GM18502 (cell line): Measurements from ENCODE around the gene CMTM3.
"Not testable (repeated sequence)": the region's sequence is repeated elsewhere in the genome, so short reads cannot be mapped to it uniquely, and the experiment has no call there.

Experiments used
- ATAC-seq: cut with Tn5 transposase; IDR thresholded peaks from one replicate; pipeline ENCODE4 v1.9.1; 2021; ENCODE audit warnings: mild to moderate bottlenecking; ENCODE audit not compliant: unreplicated experiment, poor library complexity

Gene CMTM3

DNA sequence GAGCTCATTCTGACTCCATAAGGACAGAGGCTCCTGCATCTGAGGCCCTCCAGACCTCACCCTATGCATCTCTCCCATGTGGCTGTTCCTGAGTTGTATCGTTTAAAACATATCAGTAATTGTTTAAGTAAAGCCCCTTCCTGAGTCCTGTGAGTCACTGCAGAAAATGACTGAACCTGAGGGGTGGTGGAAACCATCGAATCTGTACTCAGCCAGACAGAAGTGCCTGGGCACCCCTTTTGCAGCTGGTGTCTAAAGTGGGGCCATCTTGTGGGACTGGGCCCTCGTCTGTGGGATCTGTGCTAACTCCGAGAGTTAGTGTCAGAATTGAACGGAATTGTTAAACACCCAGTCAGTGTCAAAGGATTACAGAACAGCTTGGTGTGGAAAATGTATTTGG, 25.4 kb downstream of the CMTM3 start:
- ATAC-seq, result no peak

DNA sequence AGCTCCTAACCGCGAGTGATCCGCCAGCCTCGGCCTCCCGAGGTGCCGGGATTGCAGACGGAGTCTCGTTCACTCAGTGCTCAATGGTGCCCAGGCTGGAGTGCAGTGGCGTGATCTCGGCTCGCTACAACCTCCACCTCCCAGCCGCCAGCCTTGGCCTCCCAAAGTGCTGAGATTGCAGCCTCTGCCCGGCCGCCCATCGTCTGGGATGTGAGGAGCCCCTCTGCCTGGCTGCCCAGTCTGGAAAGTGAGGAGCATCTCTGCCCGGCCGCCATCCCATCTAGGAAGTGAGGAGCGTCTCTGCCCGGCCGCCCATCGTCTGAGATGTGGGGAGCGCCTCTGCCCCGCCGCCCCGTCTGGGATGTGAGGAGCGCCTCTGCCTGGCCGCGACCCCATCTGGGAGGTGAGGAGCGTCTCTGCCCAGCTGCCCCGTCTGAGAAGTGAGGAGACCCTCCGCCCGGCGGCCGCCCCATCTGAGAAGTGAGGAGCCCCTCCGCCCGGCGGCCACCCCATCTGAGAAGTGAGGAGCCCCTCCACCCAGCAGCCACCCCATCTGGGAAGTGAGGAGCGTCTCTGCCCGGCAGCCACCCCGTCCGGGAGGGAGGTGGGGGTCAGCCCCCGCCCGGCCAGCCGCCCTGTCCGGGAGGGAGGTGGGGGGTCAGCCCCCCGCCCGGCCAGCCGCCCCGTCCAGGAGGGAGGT, 26.2 kb downstream of the CMTM3 start:
- not testable (repeated sequence) for ATAC-seq

DNA sequence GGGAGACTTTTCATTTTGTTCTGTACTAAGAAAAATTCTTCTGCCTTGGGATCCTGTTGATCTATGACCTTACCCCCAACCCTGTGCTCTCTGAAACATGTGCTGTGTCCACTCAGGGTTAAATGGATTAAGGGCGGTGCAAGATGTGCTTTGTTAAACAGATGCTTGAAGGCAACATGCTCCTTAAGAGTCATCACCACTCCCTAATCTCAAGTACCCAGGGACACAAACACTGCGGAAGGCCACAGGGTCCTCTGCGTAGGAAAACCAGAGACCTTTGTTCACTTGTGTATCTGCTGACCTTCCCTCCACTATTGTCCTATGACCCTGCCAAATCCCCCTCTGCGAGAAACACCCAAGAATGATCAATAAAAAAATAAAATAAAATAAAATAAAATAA, 27.1 kb downstream of the CMTM3 start:
- not testable (repeated sequence) for ATAC-seq

DNA sequence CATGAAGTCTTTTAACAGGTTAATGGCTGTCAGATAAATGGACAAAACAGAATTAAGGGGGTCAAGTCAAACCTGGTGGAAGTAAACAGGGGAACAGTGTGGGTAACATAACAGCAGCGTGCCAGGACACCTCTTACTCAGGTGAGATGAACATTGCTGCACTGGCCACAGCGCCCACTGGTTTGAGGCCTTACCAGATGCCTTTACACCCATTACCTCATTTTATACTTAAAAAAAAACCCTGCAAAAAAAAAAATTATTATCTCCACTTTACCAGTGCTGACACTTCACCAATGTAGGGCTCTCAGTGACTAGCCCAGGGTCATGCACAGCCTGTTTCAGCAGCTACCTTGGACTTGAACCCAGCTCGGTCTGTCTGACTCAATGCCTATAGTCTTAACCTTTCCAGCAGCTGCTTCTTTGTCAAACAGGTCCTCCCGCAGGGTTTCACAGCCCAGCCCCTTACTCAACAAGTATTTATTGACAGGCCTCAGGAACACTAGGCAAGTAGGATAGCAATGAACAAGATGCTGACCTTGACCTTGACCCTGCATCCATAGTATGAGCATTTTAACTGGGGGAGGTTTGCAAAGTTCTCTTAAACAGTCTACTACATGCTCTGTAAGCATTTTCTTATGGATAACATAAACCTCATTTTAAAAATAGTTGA, 30.2 kb downstream of the CMTM3 start:
- no peak for ATAC-seq

DNA sequence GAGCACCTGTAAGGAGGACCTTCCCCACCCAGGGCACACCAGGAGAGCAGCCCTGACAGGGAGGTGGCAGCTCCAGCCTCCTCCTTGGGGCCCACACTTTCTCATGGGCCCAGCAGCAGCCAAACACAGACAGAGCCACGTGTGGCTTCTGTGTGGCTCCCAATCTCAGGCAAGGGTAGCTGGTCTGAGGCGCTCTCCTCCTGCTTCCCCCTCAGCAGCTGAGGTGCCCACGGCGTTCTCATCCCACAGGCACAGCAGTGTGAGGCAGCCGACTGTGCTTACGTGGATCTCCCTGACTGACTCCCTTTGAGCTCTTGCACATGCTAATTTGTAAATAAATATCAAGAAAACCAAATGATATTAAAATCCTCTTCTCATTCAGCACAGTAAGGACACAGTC, 30.9 kb downstream of the CMTM3 start:
- ATAC-seq, result no peak

DNA sequence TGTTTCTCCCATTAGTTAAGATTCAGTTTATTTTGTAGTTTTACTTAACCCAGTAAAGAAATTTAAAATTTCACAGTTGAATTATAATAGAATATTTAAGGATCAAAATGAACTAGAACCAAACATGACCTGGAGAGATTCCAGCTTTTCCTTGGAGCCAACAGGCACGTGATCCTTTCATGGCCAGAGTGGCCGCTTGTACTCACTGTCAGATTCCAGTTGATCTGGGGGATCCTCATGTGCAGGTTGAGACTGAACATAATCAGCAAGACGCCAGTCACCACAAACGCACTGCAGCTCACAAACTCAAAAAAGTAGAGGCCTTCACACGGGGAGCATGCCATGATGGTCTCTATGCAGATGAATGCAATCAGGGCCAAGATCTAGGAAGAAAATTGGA, 31.7 kb downstream of the CMTM3 start:
- no peak for ATAC-seq

DNA sequence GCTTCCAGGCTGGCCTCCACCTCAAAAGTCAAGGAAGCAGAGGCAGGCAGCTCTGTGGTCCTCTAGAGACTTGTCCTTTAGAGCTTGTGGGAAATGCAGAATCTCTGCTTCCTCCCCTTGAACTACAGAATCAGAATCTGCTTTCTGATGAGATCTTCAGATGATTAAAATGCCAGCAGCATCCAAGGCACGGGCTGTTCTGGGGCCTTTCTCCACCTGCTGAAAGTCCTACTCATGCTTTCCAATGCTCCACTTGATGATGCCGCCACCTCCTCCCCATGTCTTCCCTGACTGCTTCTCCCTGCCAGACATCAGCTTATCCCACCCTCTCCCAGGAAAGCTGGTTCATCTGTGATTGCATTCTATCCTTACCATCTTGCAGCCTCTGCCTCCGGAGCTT, 33.3 kb downstream of the CMTM3 start:
- no peak for ATAC-seq

DNA sequence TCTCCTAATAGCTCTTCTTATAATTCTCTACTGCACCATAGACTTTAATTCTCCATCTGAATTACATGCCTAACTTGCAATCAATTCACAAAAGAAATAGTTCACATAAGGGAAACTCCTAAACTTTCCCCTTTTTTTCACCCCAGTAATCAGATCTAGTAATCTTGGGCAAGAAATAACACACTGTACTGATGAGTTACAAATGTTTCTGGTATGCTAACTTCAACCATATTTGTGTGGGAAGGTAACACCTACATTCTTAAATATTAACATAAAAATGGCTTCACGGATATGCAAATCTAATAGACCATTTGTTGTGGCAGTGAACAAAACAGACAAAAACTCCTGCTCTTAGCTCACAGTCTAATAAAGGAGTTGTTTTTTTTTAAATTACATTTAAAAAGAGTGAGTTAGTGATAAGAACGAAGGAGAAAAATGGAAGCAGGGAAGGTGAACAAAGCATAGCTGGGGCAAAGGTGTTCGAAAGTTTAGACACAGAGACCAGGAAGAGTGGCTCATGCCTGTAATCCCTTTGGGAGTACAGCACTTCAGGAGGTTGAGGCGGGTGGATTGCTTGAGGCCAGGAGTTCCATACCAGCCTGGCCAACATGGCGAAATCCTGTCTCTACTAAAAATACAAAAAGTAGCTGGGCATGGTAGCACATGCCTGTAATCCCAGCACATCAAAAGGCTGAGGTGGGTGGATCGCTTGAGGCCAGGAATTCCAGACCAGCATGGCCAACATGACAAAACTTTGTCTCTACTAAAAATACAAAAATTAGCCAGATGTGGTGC, 34.8 kb downstream of the CMTM3 start:
- ATAC-seq, result no peak

DNA sequence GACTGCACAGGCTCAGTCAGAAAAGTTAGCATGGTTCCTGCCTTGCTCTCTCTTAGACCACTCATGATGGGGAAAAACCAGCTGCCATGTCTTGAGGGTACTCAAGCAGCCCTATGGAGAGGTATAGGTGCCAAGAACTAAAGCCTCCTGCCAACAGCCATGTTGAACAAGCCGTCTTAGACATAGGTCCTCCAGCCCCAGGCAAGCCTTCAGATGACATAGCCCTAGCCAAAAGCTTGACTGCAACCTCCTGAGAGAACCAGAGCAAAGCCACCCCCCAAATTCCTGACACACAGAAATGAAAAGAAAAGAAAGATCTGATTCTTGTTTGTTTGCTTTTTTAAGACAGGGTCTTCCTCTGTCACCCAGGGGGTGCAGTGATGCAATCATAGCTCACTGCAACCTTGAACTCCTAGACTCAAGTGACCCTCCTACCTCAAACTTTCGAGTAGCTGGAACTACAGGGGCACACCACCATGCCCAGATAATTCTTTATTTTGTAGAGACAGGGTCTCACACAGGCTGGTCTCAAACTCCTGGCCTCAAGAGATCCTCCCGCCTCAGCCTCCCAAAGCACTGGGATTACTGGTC, 36.3 kb downstream of the CMTM3 start:
- ATAC-seq, result no peak

DNA sequence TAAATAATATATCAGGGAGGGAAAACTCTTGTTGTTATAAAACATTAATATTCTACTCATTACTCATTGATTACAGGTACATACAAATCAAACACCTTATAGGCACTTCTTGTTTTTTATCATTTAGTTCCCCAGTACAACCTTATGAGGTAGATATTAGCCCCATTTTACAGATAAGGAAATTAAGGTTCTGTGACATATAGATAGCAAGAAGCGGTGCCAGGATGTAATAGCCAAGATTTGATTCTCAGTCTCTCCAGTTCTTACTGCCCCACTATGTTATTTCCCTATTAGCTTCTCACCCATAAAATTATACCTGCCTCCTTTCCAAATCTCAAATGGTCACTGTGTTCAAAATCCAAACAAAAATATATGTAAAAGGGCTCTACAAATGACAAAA, 36.9 kb downstream of the CMTM3 start:
- ATAC-seq, result no peak

DNA sequence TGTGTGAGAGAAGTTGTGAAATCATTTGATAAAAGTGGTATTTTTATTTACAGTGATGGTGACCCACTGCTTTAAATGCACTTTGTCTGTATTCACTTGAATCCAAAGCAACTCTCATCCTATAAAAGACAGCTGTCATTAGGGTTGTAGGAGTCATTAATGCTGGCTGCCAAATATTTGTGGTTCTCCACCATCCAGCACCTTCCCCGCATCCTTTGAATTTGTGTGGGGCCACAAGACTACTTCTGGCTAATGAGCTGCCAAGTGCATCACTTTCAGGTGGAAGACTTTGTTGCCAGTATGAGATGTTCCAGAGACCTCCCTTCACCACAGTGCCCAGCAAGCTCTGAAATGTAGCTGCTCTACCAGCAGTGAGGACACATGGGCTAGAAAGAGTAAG, 43.4 kb downstream of the CMTM3 start:
- no peak for ATAC-seq

DNA sequence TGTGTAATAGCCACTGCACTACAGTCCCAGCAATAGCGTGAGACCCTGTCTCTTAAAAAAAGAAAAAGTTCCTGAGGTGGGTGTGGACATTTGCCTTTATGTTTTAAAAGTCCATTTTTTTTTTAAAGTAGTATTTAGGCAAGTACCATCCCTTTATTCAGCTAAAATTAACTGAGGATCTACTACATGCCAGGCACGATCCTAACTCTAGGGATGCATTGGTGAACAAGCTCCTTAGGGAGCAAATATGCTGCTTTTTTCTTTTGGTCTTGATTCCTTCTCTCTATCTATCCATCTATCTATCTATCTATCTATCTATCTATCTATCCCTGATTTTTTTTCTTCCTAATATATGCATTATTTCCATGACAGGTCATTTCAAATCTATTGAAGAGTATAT, 44.7 kb downstream of the CMTM3 start:
- no peak for ATAC-seq

DNA sequence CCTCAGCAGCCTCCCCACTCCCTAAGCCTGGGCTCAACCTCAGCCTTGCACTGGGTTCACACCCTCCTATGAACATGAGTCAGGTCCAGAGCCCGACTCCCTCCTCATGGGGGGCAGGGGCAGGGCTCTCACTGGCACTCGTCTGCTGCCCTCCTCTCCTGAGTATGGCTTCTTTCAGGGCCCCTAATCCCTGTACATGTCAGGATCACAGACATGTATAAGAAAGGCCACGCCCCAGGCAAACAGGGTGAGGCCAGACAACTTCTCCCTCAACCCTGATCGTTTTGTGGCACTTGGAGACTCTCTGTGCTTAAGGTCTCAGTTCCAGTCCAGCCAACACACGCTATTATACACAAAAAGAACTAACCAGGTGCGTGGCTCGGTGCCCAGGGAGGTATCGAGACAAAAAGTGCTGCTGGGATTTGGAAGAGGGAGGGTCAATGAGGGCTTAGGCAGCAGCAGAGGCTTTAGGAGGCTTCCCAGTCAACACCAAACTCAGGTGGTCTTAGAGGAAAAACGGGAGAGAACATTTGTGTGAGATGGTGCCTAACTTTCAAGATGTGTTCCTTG, 45.2 kb downstream of the CMTM3 start:
- ATAC-seq, result no peak

DNA sequence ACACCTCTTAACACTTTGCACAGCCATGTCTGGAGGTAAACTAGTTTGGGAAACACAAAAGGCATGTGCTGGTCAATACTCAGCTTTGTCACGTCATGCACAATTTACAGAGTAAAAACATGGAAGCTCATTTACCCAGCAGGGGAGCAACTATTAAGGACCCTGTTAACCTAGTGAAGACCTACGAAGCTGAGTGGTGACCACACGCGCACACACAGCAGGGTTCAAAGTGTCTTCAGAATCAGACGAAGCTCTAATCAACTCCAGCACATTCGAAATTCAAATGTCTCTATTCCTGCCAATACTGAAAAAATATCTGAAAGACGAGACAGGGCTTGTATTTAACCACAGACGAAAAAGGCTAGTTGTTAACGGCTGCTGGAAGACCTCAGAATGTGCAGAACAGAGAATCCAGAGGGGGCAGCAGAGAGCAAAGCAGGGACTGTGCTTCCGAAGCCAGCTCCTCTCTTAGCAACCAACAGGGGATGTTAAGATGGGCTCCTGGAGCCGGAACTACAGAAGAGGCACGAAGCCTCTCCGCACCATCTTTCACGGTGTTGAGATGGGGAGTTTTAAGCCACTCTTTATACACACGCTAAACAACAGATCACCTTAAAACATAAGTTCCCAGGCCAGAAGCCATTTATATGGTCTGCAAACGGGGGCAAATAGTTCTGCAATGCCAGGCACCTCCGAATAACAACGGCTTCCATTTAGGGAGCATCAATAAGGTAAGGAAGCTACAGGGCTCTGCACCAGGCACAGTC, 46.4 kb downstream of the CMTM3 start:
- ATAC-seq, result peak; percentile 96

DNA sequence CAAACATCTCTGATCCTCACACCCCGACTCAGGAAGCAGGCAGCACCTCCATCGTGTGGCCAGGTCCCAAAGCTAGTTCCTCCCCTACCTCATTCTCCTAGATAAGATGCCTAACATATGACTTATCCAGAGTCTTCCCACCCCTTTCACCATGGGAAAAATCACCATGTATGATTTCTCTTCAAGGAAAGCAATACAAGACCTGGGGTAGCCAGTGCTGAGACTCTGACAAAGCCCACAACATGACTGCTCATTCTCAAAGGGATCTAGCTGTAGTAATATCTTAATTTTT, 46.9 kb downstream of the CMTM3 start:
- no peak for ATAC-seq

DNA sequence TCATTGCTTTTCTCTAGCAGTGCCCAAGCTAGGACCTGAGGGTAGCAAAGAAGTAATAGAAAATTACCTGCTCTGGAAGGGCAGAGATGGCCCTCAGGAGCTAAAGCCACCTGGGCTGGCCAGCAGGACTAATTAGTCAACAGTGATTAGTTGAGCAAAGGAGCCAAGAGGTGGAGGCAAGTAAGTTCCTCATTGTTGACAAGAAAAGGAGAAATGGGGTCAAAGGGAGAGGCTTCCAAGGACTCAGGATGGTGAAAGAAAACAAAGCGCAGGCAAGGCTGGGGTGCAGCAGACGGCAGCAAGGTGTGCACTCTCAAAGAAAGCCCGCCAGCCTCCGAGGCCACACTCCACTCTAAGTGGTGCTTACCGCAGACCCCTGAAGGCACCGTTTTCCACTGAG, 47.5 kb downstream of the CMTM3 start:
- ATAC-seq, result no peak

DNA sequence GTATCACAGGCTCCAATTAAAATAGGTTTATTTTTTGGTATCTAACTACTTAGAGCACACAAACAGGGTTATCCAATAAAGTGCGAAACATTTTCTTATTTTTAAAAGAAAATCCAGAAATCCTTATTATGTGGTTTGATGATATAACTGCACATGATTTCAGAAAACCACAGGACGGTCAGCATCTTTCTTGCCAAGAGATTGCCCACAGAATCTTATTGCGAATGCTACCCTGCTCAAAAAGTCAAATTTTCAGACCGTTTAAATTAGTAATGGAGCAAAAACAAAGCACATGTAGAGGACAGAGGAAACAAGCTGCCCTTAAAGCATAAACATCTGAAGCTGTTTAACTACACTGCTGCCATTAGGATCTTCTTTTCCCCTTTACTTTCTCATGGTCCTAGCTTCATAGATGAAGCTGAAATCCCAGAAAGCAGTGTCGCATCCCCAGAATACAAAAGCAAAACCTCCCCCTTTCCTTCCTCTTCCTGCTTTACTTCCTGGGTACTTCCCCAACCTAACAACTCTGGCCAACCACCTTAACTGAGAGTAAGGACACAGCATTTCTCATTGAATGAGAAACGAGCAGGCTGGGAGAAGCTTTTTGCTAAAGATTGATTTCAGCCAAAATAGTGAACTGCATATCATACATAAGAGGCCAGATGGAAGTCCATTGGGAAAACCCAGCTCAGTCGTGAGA, 48.3 kb downstream of the CMTM3 start:
- no peak for ATAC-seq

DNA sequence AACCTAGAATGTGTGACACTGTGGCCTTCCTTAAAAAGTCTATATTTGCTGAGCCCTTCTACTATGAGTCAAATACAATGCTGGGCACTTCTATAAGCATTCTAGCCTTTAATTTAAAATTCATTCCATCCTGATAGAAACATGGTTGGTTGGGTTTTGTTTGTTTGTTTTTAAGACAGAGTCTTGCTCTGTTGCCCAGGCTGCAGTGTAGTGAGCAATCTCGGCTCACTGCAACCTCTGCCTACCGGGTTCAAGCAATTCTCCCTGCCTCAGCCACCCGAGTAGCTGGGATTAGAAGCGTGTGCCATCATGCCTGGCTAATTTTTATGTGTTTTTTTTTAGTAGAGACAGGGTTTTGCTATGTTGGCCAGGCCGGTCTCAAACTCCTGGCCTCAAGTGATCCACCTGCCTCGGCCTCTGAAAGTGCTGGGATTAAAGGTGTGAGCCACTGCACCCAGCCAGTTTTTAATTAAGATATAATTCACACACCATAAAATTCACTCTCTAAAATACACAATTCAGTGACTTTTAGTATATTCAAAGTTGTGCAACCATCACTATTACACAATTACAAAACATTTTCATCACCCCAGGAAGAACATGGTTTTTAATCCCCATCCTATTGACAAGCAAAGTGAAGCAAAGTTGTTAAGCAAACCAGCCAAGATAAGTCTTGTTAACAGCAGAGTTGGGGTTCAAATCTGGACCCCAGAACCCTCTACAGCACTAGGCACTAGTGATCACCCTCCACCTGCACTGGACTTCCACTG, 49.3 kb downstream of the CMTM3 start:
- ATAC-seq, result no peak

DNA sequence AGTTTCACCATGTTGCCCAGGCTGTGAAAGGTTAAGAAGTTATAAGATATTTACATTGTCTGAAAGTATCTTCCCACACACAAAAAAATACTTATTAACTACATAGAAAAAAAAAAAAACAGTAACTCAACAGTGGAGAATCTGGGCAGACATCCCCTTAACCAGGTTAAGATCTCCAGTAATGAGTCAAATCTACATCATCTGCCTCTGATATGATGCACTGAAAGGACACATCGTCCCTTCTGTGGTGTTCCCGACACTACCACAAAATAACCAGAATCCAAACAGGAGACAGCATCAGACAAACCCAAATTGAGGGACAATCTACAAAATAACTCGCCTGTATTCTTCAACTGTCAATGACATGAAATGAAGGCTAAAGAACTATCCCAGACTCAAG, 52.0 kb downstream of the CMTM3 start:
- ATAC-seq, result no peak
